AG10803 (cell line): ENCODE data around the gene PCNX4.

Experiments
- DNase-seq: peaks from one replicate; pipeline ENCODE4 v3.0.0; 2010; ENCODE audit warnings: low read depth
- H3K4me3 ChIP-seq: 2 replicates; pipeline ENCODE4 v1.5.1; 2011; ENCODE audit warnings: mild to moderate bottlenecking, low read length, control low read depth
- CTCF ChIP-seq: conservative IDR thresholded peaks from 2 replicates; pipeline ENCODE4 v1.5.1; 2011; ENCODE audit warnings: mild to moderate bottlenecking, low read length, control low read depth, inconsistent platforms

PCNX4 gene

GRCh38 chr14:60189923-60190840, 98.5 kb downstream of the PCNX4 start:
- DNase-seq = peak; percentile 28
- TF ChIP-seq CTCF = no peak
- no peak overlapping the region for H3K4me3 ChIP-seq

DNA sequence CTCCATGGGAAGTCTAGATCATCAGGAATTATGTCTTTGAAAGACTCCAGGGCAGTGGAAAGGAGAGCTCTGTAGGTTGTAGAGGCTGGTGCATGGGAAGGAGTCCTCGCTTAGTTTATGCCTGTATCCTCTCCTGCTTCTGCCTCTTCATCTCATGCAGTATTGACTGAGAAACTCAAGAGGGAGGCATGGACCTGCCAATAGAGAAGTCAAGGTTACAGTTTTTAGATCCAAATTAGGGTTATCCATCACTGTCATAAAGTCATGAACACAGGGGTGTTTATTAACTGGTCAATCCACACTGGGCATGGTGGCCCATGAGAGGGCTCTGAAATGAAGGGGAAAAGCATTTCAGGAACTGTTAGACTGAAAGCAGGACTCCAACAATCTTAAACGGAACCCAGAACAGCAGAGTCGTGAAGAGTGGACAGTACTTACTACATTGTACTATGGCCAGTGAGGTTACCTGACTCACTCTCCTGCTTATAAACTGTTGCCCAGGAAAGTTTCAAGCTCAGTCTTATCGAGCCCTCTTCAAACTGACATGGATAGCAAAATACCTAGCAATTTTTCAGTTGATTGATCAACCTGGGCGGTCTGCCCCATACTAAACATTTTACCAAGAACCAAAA, 103.6 kb downstream of the PCNX4 start:
- DNase-seq = no peak
- TF ChIP-seq CTCF = no peak; the same call in 1 of the 2 replicates
- no peak overlapping the region for H3K4me3 ChIP-seq

- H3K4me3 ChIP-seq = no peak overlapping the region
- no peak for DNase-seq
- no peak for TF ChIP-seq CTCF
These were observed 104.6 kb downstream of the PCNX4 start for GRCh38 chr14:60196291-60196690.

GRCh38 chr14:60197629-60198303, 106.0 kb downstream of the PCNX4 start:
- no peak overlapping the region for H3K4me3 ChIP-seq
- no peak for DNase-seq
- TF ChIP-seq CTCF = no peak

- no peak overlapping the region for H3K4me3 ChIP-seq
- TF ChIP-seq CTCF = no peak
- DNase-seq = no peak
These were observed 107.6 kb downstream of the PCNX4 start for GRCh38 chr14:60199321-60199720.

DNA sequence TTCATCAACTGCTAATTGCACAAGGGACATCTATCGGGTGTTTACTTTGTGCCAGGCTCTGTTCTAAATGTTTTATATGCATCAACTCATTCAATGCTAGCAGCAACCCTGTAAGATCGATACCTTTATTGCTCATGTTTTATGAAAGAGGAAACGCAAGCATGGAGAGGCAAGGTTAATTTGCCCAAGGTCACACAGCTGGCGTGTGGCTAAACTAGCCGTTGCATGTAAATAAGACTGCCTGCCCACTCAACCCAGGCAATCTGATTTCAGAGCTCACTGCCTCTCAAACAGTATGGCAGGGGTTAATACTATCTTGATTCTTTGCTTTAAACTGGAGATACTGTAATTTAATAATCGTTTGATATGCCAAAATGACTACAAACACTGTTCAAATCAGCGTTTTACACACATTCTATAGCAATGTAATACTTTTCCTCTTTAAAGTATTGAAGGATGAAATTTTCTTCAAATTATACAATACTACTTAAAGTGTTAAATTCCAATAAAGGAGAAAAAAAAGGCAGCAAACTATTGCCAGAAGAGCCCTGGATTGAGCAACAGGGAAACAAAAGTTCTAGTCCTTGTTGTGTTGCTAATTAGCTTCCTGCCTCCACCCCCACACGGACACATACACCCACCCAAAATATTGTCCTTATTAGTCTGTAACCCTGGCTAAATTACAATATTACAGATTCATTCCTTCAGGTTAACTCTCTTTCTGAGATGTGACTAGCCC, 112.5 kb downstream of the PCNX4 start:
- no peak for DNase-seq
- no peak for TF ChIP-seq CTCF
- H3K4me3 ChIP-seq = no peak overlapping the region
